CD4-positive, alpha-beta T cell (primary cell): ENCODE measurements around the gene CDC14B. TPM values are rescaled to one million over a fixed set of nuclear protein-coding genes. Genes with fewer than 3 reads are reported as not detected.

Experiments
- ATAC-seq: fragments of 200-7000 bp; cut with Tn5 transposase; one replicate; pipeline ENCODE4 v1.10.0; 2022; ENCODE audit warnings: mild to moderate bottlenecking; ENCODE audit not compliant: poor library complexity
- CTCF ChIA-PET: fragments of 350-600 bp; sonication (Branson Sonifier 250); formaldehyde crosslinking; loops from one replicate; lab custom pipeline; 2021; ENCODE audit warnings: antibody characterized with exemption, inconsistent platforms; lab: Charles Lee
- POLR2A ChIA-PET: fragments of 350-600 bp; sonication (Branson Sonifier 250); formaldehyde crosslinking; loops from one replicate; lab custom pipeline; 2021; ENCODE audit warnings: antibody characterized with exemption, inconsistent platforms; lab: Charles Lee
- DNase-seq, 14 experiments: peaks; one replicate each; pipeline ENCODE4 v3.0.0-alpha.2; 2013 to 2020; ENCODE audit warnings: mixed read lengths in 2 of 14
- H3K27ac ChIP-seq, 2 donors: one replicate each; pipeline versions ENCODE4 v1.5.1 to v1.7.0; 2013; ENCODE audit warnings: low read length in 2 of 2, low read depth in 1 of 2, mild to moderate bottlenecking in 1 of 2
- H3K27me3 ChIP-seq, 2 experiments: 1 replicate in 1 of 2; 2 replicates in 1 of 2; pipeline versions ENCODE4 v1.6.1 to v1.7.0; 2013; ENCODE audit warnings: low read length in 2 of 2, control low read depth in 1 of 2, mild to moderate bottlenecking in 1 of 2, moderate library complexity in 1 of 2; ENCODE audit not compliant: insufficient read depth in 2 of 2, control insufficient read depth in 1 of 2
- H3K36me3 ChIP-seq: one replicate; pipeline ENCODE4 v1.6.1; 2013; ENCODE audit warnings: low read length, control low read depth; ENCODE audit not compliant: insufficient read depth
- H3K4me1 ChIP-seq: one replicate; pipeline ENCODE4 v1.6.1; 2013; ENCODE audit warnings: low read length, control low read depth; ENCODE audit not compliant: insufficient read depth
- H3K4me3 ChIP-seq: one replicate; pipeline ENCODE4 v1.5.1; 2013; ENCODE audit warnings: mild to moderate bottlenecking, low read length, moderate library complexity
- H3K9me3 ChIP-seq, 2 experiments: 1 replicate in 1 of 2; 2 replicates in 1 of 2; pipeline versions ENCODE4 v1.6.1 to v1.7.0; 2013; ENCODE audit warnings: low read length in 2 of 2, mild to moderate bottlenecking in 2 of 2, control low read depth in 1 of 2, moderate library complexity in 1 of 2; ENCODE audit not compliant: control insufficient read depth in 1 of 2, insufficient read depth in 1 of 2
- H3K27ac Mint-ChIP-seq: one replicate; pipeline ENCODE4 v1.8.0; 2020; ENCODE audit warnings: mixed read lengths
- H3K27me3 Mint-ChIP-seq: one replicate; pipeline ENCODE4 v1.8.0; 2021; ENCODE audit warnings: mixed read lengths
- H3K36me3 Mint-ChIP-seq: one replicate; pipeline ENCODE4 v1.8.0; 2021; ENCODE audit warnings: low read depth, mixed read lengths
- H3K4me1 Mint-ChIP-seq: one replicate; pipeline ENCODE4 v1.8.0; 2021; ENCODE audit warnings: low read depth, mixed read lengths
- H3K4me3 Mint-ChIP-seq: one replicate; pipeline ENCODE4 v1.8.0; 2020; ENCODE audit warnings: mild to moderate bottlenecking, mixed read lengths
- H3K9me3 Mint-ChIP-seq: one replicate; pipeline ENCODE4 v1.8.0; 2020; ENCODE audit warnings: mixed read lengths
- CTCF ChIP-seq: fragments of 200-600 bp; IDR thresholded peaks from one replicate; pipeline ENCODE4 v1.8.0; 2022; ENCODE audit warnings: antibody characterized with exemption, mild to moderate bottlenecking
- intact Hi-C, 2 experiments: fragments of 100-400 bp; cut with DNase I in 1 of 2; cut with micrococcal nuclease in 1 of 2; formaldehyde crosslinking; loops; one replicate each; pipeline versions ENCODE4 v1.15.1 to v1.9.0; 2023 to 2025; cut with DNase I, micrococcal nuclease
- total RNA-seq, 174 experiments: library from RNA in 2 of 174; stranded (reverse) in 2 of 174; gene quantifications; one replicate each; pipeline ENCODE4 v1.2.3 and lab custom pipeline; 2021 to 2026

The CDC14B gene
- total RNA-seq, 2 experiments from 2014 or later = 3.5 TPM

GRCh38 chr9:96493757-96494156, 125.9 kb downstream of the CDC14B start:
- H3K4me1 ChIP-seq = peaks cover 2% of the 10 kb centered on the region
- Mint-ChIP-seq H3K27ac (no peak overlapping the region), H3K36me3 (peaks cover 32% of the 10 kb centered on the region), H3K4me3 (no peak overlapping the region), H3K4me1 (peaks cover 10% of the 10 kb centered on the region), H3K9me3 (no peaks in the 10 kb centered on the region), H3K27me3 (no peaks in the 10 kb centered on the region)
- DNase-seq (no peak), ATAC-seq (no peak)
- CTCF ChIA-PET = no interaction called here
- POLR2A ChIA-PET = no interaction called here
- peaks cover 34% of the 10 kb centered on the region for H3K36me3 ChIP-seq
- no peak overlapping the region for H3K4me3 ChIP-seq
- no peaks in the 10 kb centered on the region for H3K27me3 ChIP-seq
- no peak for TF ChIP-seq CTCF
- H3K27ac ChIP-seq = no peak overlapping the region
- no peaks in the 10 kb centered on the region for H3K9me3 ChIP-seq
- intact Hi-C loops = no loop called here

- Histone ChIP-seq H3K27ac (no peak overlapping the region), H3K27me3 (no peaks in the 10 kb centered on the region), H3K9me3 (no peaks in the 10 kb centered on the region), H3K36me3 (peaks cover 41% of the 10 kb centered on the region), H3K4me1 (peaks cover 2% of the 10 kb centered on the region), H3K4me3 (no peak overlapping the region)
- TF ChIP-seq CTCF = no peak
- ChIA-PET POLR2A (no interaction called here), CTCF (no interaction called here)
- DNase-seq (no peak), ATAC-seq (no peak)
- Mint-ChIP-seq H3K27me3 (no peaks in the 10 kb centered on the region), H3K4me1 (peaks cover 10% of the 10 kb centered on the region), H3K27ac (no peak overlapping the region), H3K9me3 (no peaks in the 10 kb centered on the region), H3K36me3 (peaks cover 39% of the 10 kb centered on the region), H3K4me3 (no peak overlapping the region)
- intact Hi-C loops = no loop called here
Observed at GRCh38 chr9:96492993-96493531, 126.6 kb downstream of the CDC14B start.

GRCh38 chr9:96491880-96492525, 127.6 kb downstream of the CDC14B start:
- Histone ChIP-seq H3K36me3 (peaks cover 49% of the 10 kb centered on the region), H3K4me3 (no peak overlapping the region), H3K27ac (no peak overlapping the region), H3K9me3 (no peaks in the 10 kb centered on the region), H3K27me3 (no peaks in the 10 kb centered on the region), H3K4me1 (peaks cover 2% of the 10 kb centered on the region)
- no peak for TF ChIP-seq CTCF
- intact Hi-C loops = no loop called here
- Mint-ChIP-seq H3K4me3 (peak overlapping the region; percentile 39), H3K27me3 (no peaks in the 10 kb centered on the region), H3K9me3 (no peaks in the 10 kb centered on the region), H3K4me1 (peaks cover 10% of the 10 kb centered on the region), H3K27ac (peak overlapping the region; percentile 79), H3K36me3 (peaks cover 49% of the 10 kb centered on the region)
- CTCF ChIA-PET = no interaction called here
- ATAC-seq = no peak
- POLR2A ChIA-PET = interaction anchor here (0.8 kb wide), 1 partner anchor 74 kb away, joined by 6 read pairs; no protein-coding TSS in a partner anchor
- no peak for DNase-seq
